Raji (cell line): Measurements from ENCODE around the gene ADCY10.

Source experiments
- POLR2A ChIP-seq: IDR thresholded peaks from 2 replicates; pipeline ENCODE4 v1.6.1; 2011; ENCODE audit warnings: low read depth, low read length, control low read depth; ENCODE audit not compliant: insufficient read depth

Gene ADCY10

GRCh38 chr1:167864392-167865032, 49.4 kb downstream of the ADCY10 start:
- TF ChIP-seq POLR2A = no peak

- TF ChIP-seq POLR2A = no peak
Measured at GRCh38 chr1:167863921-167864279, 50.0 kb downstream of the ADCY10 start.

DNA sequence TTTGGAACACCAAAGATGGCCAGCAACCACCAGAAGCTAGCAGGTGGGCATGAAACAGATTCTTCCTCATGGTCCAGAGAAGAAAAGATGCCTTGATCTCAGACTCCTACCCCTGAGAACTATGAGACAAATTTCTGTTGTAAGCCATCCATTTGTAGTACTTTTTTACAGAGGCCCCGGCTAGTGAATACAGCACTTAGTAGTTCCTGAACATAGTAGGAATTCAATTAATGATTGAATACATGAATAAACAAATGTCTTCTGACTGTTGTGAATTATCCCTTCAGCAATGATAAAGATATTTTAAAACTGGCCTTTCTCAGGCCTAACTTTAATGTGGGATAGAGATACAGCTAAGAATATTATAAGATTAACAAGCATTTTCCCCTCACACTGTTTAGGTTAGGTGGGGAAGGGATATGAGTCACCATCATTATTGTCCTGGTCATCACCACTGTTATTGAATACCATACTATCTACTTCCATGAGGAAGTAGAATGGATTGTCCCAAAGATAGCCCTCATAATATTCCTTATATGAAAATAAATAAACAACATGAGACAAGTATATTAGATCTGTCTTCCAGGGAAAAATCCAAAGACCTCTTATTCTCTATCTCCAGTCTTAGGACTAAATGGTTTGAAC, 51.4 kb downstream of the ADCY10 start:
- TF ChIP-seq POLR2A = no peak

DNA sequence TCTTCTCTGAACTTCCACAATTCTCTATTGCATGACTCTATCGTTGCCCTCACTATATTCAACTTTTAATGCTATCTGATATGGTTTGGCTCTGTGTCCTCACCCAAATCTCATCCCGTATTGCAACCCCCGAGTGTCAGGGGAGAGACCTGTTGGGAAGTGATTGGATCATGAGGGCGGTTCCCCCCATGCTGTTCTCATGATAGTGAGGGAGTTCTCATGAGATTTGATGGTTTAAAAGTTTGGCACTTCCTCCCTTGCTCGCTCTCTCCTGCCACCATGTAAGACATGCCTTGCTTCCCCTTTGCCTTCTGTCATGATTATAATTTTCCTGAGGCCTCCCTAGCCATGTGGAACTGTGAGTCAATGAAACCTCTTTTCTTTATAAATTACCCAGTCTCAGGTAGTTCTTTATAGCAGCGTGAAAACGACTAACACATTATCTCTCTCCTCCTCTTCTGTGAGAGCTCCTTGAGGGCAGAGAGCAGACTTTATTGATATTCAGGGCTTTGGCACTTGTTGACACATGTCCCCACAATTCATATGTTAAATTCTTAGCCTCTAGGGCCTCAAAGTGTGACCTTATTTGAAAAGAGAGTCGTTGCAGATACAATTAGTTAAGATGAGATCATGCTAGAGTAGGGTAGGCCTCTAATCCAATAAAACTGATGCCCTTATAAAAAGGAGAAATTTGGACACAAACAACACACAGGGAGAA, 52.1 kb downstream of the ADCY10 start:
- TF ChIP-seq POLR2A = no peak

DNA sequence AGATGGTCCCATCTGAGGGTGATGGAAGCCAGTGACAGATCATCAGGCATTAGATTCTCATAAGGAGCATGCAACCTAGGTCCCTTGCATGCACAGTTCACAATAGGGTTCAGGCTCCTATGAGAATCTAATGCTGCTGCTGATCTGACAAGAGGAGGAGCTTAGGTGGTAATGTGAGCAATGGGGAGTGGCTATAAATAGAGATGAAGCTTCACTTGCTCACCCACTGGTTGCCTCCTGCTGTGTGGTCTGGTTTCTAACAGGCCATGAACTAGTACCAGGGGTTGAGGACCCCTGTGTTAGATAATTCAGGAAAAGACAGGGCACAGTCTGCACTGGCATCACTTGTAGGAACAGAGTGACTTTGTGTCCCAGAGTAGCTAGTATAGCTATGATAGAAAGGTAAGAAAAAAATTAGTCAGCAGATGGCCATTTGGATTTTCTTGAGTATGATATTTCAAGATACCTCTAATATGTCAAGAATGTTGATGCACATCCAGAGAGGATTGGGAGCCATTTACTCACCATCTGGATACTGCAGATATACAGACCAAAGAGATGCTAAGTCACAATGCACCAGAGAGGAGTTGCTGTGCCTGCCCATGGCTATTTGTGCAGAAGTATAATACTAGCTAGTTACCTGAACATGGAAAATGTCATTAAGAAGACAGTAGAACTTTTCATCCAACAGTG, 53.6 kb downstream of the ADCY10 start:
- no peak for TF ChIP-seq POLR2A

DNA sequence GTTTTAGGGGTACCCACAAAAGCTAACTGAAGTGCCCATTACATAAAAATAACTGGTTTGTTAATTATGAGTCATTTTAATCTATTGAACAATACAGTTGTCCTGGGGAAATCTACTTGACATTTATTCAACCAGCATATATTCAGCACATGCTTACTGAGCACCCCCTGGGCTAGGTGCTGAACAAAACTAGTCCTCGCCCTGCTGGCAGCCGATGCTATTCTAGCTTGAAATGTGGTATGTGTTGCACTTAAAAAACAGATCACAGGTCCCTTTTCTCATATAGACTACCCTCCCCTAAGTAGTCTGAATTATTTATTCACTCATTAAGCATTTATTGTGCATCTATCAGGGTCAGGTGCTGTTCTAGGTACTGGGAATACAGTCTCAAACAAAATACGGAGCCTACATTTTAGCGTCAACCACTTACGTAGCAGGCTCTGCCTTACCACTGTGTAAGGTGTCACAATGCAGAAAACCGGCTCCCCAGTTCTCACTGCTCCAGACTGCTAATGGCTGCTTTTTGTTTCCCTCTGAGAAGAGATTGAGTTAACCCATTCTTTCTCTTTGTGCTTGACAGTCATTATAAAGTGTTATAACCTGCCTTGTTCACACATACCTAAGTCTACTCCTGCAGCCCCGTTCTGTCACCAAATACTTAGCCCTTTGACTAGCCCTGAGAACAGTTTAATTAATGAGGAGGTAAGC, 57.1 kb downstream of the ADCY10 start:
- no peak for TF ChIP-seq POLR2A

DNA sequence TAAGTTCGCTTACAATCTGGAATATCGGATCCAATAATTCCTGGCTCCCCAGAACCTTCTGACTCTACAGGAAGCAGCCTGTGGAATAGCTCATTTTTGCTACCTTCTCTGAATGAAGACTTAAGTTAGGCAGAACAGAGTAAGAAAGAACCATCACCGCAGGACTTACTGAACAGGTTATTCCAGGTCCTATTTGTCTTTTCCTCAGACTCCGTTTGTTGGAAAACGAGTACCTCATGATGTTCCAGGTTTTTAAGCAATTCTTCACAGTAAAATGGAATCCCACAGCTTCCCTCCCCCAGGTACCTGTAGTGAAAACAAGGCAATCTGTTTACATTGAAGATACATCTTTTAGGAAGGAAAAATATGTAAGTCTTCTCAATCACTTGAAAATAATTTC, 59.8 kb downstream of the ADCY10 start:
- TF ChIP-seq POLR2A = no peak

DNA sequence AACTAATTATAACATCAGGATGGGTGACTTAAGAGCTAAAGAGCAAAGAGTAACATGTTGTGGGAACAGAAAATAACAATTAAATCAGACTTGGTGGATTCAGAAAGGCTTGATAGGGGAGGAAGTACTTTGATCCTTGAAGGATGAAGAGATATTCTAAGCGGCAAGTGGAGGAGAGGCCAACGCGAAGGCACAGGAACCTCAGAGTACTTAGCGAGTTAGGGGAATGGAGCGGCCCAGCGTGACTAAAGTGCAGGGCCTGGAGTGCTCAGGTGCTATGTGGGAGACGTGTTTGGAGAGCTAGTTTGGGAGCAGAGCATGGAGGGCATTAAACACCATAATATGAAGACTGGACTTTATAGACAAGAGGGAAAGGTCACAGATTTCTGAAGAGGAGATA, 64.3 kb downstream of the ADCY10 start:
- TF ChIP-seq POLR2A = no peak

DNA sequence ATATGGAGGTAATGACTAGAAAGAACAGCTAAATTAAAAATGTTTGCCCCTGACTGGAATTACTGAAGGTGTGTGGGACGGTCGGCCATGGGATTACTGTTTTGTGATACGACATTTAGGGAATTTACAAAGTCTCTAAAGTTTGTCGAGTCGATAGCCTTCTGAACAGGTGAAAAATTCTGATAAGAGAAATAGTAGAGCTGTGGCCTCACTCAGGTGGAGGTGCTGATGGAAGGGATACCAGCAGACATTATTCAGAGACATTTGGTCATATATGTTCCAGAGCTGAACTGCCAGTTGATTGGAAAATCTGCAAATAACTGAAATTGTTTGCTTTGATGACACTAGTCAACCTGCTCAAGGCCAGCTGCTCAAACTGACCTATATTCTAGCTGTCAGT, 71.1 kb downstream of the ADCY10 start:
- TF ChIP-seq POLR2A = no peak

- TF ChIP-seq POLR2A = no peak
Measured at GRCh38 chr1:167841530-167841929, 72.4 kb downstream of the ADCY10 start.

- no peak for TF ChIP-seq POLR2A
Measured at GRCh38 chr1:167839009-167839408, 74.9 kb downstream of the ADCY10 start.

DNA sequence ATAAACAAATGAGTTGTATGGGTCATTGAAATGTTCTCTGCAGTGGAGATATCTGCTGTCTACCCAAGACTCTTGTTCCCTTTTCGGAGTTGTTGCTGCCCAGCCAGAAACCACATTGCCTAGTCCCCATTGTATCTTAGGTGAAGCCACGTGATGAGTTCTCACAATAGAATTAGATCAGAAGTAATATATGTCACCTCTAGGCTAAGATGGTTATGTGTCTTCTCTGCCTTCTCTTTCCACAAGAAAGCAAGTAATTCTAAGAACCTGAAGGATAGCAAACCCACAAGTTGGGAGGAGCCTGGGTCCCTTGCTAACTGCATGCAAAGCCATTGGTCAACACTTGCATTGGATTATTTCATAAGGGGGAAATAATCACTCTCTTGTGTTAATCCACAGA, 76.6 kb downstream of the ADCY10 start:
- TF ChIP-seq POLR2A = no peak

GRCh38 chr1:167836197-167836596, 77.7 kb downstream of the ADCY10 start:
- no peak for TF ChIP-seq POLR2A

DNA sequence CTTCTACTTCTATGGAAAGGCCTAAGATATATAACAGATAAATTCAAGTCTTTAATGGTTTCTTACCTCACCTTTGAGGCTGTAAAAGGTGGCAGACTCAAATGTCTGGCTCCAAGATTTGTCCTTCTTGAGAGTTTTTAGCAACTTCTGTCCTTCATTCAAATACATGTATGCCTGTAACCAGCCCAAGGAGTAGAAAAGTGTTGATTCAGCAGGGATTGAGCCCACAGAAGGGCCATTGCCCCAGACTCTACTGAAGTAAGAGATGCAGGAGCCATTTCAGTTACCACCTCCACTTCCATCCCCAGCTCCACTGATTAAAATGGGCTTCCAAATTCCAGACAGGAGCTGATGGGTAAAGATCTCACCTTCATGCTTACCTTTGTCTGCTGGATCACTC, 80.0 kb downstream of the ADCY10 start:
- TF ChIP-seq POLR2A = no peak

- TF ChIP-seq POLR2A = no peak
Measured at GRCh38 chr1:167832693-167833092, 81.2 kb downstream of the ADCY10 start.
